ENCODE data around the gene GALNT2.

GRCh38 chr1:230077436-230078213, 10.6 kb downstream of the GALNT2 start:
- no peak for TF ChIP-seq TAF1 (IDR thresholded peaks at IDR 0.05; ENCODE audit: borderline replicate concordance, insufficient read depth, low read length)
- TF ChIP-seq POLR2AphosphoS5 (IDR thresholded peaks at IDR 0.05; ENCODE audit: low read depth, low read length), result no peak
- TF ChIP-seq SIN3A (IDR thresholded peaks at IDR 0.05; ENCODE audit: borderline replicate concordance, insufficient read depth, low read length), result no peak
